H1 (cell line): ENCODE measurements around the gene GNB1. TPM values are rescaled to one million over a fixed set of nuclear protein-coding genes. Genes with fewer than 3 reads are reported as not detected.

Source experiments
- BRCA1 ChIP-seq: IDR thresholded peaks from 2 replicates; pipeline ENCODE4 v1.6.1; 2012; ENCODE audit warnings: low read depth, low read length, improper control_type of control experiment
- CBX5 ChIP-seq: fragments of 300-800, 300-1000 bp; sonication (generic); IDR thresholded peaks from 2 replicates; pipeline ENCODE4 v1.7.1; 2016; ENCODE audit warnings: antibody characterized with exemption, low read length, low read depth
- CHD1 ChIP-seq: IDR thresholded peaks from 2 replicates; pipeline ENCODE4 v1.6.1; 2012; ENCODE audit warnings: low read depth, low read length, improper control_type of control experiment
- EP300 ChIP-seq, 2 experiments: IDR thresholded peaks; 1 replicate in 1 of 2; 2 replicates in 1 of 2; pipeline ENCODE4 v1.6.1; 2011 to 2012; ENCODE audit warnings: low read depth in 2 of 2, low read length in 2 of 2, mild to moderate bottlenecking in 2 of 2, borderline replicate concordance in 1 of 2, inconsistent platforms in 1 of 2, moderate library complexity in 1 of 2
- HDAC6 ChIP-seq: IDR thresholded peaks from one replicate; pipeline ENCODE4 v1.7.1; 2012; ENCODE audit warnings: low read depth, mild to moderate bottlenecking, inconsistent platforms, low read length, moderate library complexity
- KDM1A ChIP-seq: fragments of 200-600, 300-600 bp; sonication (generic); IDR thresholded peaks from 2 replicates; pipeline ENCODE4 v1.7.1; 2016; ENCODE audit warnings: mild to moderate bottlenecking, low read length, borderline replicate concordance
- MAFK ChIP-seq: IDR thresholded peaks from 2 replicates; pipeline ENCODE4 v1.6.1; 2012; ENCODE audit warnings: low read depth, mild to moderate bottlenecking, improper control_type of control experiment, low read length
- PHF8 ChIP-seq: fragments of 200-600 bp; sonication (generic); conservative IDR thresholded peaks from 2 replicates; pipeline ENCODE4 v1.7.1; 2012; ENCODE audit warnings: low read depth, mild to moderate bottlenecking, inconsistent platforms, low read length, moderate library complexity
- RFX5 ChIP-seq: IDR thresholded peaks from 2 replicates; pipeline ENCODE4 v1.6.1; 2011; ENCODE audit warnings: low read depth, low read length, improper control_type of control experiment, borderline replicate concordance
- SIRT6 ChIP-seq: IDR thresholded peaks from one replicate; pipeline ENCODE4 v1.7.1; 2012; ENCODE audit warnings: low read length, inconsistent platforms
- polyA plus RNA-seq, 7 experiments: library from polyadenylated mRNA; depleted of rRNA in 3 of 7; stranded (reverse) in 5 of 7; unstranded in 2 of 7; fragments of >200 nt in 5 of 7; fragments of 200-250 nt in 2 of 7; gene quantifications; 1 replicate in 5 of 7; 2 replicates in 1 of 7; 4 replicates in 1 of 7; pipeline versions ENCODE4 v1.2.1 to v1.2.3, GENCODE V29; 2011 to 2013; ENCODE audit warnings: missing spikeins in 2 of 7, mixed read lengths in 2 of 7
- total RNA-seq: library from RNA; stranded (reverse); fragmentation: NEBNext Ultra II Directional; extraction: Animal tissue kit (Norgen Biotek cat#: 25700); gene quantifications from 2 replicates; pipeline ENCODE4 v1.2.1, GENCODE V29; 2021
- TF ChIP-seq, protein P1 (sequence below): fragments of 300-600 bp; sonication (generic); IDR thresholded peaks from 2 replicates; pipeline ENCODE4 v1.7.1; 2012; ENCODE audit warnings: low read length, moderate library complexity, mild to moderate bottlenecking, inconsistent platforms; ENCODE audit not compliant: insufficient replicate concordance

The GNB1 gene
- total and polyA plus RNA-seq, 2 of the 8 experiments (the other 6 are each of a cell fraction or from before 2014, with no cell fraction given) = 343 to 382 TPM

DNA sequence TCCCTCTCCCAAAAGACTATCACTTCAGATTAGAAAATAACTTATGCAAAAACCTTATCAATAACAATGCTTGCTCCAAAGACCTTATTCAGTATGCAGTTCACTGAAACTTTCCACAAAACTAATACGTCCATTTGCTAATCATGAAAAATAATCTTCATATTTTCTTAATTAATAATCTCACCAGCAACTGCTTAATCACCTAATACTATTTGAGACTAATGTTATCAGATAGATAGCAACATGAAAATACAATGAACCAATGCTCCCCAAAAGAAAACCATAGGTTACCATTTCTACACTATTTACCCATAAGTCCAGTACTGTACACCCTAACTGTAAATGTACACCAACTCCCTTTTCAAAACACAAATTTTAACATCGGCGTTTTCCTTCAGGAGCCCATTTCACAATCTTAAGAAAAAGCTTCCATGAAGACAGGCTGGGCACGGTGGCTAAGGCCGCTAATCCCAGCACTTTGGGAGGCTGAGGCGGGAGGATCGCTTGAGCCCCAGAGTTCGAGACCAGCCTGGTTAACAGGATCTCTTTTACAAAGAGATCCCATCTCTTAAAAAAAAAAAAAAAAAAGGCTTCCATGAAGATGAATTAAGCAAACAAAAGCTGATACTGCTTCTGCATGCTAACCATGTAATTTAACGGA, 1.7 kb downstream of the GNB1 start (continued):
- TF ChIP-seq, protein P1, sequence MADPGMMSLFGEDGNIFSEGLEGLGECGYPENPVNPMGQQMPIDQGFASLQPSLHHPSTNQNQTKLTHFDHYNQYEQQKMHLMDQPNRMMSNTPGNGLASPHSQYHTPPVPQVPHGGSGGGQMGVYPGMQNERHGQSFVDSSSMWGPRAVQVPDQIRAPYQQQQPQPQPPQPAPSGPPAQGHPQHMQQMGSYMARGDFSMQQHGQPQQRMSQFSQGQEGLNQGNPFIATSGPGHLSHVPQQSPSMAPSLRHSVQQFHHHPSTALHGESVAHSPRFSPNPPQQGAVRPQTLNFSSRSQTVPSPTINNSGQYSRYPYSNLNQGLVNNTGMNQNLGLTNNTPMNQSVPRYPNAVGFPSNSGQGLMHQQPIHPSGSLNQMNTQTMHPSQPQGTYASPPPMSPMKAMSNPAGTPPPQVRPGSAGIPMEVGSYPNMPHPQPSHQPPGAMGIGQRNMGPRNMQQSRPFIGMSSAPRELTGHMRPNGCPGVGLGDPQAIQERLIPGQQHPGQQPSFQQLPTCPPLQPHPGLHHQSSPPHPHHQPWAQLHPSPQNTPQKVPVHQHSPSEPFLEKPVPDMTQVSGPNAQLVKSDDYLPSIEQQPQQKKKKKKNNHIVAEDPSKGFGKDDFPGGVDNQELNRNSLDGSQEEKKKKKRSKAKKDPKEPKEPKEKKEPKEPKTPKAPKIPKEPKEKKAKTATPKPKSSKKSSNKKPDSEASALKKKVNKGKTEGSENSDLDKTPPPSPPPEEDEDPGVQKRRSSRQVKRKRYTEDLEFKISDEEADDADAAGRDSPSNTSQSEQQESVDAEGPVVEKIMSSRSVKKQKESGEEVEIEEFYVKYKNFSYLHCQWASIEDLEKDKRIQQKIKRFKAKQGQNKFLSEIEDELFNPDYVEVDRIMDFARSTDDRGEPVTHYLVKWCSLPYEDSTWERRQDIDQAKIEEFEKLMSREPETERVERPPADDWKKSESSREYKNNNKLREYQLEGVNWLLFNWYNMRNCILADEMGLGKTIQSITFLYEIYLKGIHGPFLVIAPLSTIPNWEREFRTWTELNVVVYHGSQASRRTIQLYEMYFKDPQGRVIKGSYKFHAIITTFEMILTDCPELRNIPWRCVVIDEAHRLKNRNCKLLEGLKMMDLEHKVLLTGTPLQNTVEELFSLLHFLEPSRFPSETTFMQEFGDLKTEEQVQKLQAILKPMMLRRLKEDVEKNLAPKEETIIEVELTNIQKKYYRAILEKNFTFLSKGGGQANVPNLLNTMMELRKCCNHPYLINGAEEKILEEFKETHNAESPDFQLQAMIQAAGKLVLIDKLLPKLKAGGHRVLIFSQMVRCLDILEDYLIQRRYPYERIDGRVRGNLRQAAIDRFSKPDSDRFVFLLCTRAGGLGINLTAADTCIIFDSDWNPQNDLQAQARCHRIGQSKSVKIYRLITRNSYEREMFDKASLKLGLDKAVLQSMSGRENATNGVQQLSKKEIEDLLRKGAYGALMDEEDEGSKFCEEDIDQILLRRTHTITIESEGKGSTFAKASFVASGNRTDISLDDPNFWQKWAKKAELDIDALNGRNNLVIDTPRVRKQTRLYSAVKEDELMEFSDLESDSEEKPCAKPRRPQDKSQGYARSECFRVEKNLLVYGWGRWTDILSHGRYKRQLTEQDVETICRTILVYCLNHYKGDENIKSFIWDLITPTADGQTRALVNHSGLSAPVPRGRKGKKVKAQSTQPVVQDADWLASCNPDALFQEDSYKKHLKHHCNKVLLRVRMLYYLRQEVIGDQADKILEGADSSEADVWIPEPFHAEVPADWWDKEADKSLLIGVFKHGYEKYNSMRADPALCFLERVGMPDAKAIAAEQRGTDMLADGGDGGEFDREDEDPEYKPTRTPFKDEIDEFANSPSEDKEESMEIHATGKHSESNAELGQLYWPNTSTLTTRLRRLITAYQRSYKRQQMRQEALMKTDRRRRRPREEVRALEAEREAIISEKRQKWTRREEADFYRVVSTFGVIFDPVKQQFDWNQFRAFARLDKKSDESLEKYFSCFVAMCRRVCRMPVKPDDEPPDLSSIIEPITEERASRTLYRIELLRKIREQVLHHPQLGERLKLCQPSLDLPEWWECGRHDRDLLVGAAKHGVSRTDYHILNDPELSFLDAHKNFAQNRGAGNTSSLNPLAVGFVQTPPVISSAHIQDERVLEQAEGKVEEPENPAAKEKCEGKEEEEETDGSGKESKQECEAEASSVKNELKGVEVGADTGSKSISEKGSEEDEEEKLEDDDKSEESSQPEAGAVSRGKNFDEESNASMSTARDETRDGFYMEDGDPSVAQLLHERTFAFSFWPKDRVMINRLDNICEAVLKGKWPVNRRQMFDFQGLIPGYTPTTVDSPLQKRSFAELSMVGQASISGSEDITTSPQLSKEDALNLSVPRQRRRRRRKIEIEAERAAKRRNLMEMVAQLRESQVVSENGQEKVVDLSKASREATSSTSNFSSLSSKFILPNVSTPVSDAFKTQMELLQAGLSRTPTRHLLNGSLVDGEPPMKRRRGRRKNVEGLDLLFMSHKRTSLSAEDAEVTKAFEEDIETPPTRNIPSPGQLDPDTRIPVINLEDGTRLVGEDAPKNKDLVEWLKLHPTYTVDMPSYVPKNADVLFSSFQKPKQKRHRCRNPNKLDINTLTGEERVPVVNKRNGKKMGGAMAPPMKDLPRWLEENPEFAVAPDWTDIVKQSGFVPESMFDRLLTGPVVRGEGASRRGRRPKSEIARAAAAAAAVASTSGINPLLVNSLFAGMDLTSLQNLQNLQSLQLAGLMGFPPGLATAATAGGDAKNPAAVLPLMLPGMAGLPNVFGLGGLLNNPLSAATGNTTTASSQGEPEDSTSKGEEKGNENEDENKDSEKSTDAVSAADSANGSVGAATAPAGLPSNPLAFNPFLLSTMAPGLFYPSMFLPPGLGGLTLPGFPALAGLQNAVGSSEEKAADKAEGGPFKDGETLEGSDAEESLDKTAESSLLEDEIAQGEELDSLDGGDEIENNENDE = no peak
- TF ChIP-seq PHF8 (no peak), RFX5 (no peak), EP300 (IDR thresholded peaks at IDR 0.05; ENCODE audit: borderline replicate concordance in 1 of 2, low read depth in 2 of 2, low read length in 2 of 2) (no peak), SIRT6 (no peak), CHD1 (no peak), HDAC6 (no peak), BRCA1 (no peak), CBX5 (no peak), KDM1A (no peak), MAFK (no peak)
- TF ChIP-seq, all 59 proteins: peak for 0
